ENCODE data around the gene HLA-F.

DNA sequence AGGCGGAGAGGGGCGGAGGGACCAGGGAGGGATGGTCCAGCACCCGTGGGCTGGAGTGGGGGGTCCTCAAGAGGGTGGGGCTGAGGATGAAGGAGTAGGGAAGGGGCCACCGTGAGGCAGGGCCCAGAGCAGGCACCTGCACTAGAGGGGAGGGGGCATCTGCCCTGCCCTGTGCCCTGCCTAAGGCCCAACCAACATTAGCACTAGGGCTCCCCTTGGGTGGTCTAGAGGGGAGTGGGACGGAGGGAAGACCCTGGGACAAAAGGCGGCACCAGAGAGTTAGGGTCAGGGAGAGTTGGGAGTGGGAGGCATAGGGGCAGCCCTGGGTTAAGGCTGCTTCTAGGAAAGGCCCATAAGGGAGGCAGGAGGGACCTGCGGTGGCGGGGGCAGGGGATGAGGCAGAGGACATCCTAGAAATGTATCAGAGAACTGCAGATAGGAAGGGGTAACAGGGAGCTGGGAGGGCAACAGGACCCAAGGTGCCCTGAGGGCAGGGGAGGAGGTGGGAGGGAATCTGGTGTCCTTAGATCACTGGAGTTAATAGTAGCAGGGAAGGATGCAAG lies 24.5 kb downstream of the HLA-F start:
- TF ChIP-seq RBAK (tag by site-specific recombination; IDR thresholded peaks at IDR 0.05): no peak
- no peak for TF ChIP-seq SETDB1 (IDR thresholded peaks at IDR 0.05; ENCODE audit: insufficient read length, low read length)
- TF ChIP-seq, protein P1, sequence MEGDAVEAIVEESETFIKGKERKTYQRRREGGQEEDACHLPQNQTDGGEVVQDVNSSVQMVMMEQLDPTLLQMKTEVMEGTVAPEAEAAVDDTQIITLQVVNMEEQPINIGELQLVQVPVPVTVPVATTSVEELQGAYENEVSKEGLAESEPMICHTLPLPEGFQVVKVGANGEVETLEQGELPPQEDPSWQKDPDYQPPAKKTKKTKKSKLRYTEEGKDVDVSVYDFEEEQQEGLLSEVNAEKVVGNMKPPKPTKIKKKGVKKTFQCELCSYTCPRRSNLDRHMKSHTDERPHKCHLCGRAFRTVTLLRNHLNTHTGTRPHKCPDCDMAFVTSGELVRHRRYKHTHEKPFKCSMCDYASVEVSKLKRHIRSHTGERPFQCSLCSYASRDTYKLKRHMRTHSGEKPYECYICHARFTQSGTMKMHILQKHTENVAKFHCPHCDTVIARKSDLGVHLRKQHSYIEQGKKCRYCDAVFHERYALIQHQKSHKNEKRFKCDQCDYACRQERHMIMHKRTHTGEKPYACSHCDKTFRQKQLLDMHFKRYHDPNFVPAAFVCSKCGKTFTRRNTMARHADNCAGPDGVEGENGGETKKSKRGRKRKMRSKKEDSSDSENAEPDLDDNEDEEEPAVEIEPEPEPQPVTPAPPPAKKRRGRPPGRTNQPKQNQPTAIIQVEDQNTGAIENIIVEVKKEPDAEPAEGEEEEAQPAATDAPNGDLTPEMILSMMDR (tag by site-specific recombination; IDR thresholded peaks at IDR 0.05): no peak
- TF ChIP-seq ZNF133 (tag by site-specific recombination; IDR thresholded peaks at IDR 0.05): no peak
- TF ChIP-seq ZNF707 (tag by site-specific recombination; IDR thresholded peaks at IDR 0.05): no peak
- TF ChIP-seq, protein P2, sequence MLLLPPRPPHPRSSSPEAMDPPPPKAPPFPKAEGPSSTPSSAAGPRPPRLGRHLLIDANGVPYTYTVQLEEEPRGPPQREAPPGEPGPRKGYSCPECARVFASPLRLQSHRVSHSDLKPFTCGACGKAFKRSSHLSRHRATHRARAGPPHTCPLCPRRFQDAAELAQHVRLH (tag by site-specific recombination; IDR thresholded peaks at IDR 0.05): no peak
- TF ChIP-seq, protein P3, sequence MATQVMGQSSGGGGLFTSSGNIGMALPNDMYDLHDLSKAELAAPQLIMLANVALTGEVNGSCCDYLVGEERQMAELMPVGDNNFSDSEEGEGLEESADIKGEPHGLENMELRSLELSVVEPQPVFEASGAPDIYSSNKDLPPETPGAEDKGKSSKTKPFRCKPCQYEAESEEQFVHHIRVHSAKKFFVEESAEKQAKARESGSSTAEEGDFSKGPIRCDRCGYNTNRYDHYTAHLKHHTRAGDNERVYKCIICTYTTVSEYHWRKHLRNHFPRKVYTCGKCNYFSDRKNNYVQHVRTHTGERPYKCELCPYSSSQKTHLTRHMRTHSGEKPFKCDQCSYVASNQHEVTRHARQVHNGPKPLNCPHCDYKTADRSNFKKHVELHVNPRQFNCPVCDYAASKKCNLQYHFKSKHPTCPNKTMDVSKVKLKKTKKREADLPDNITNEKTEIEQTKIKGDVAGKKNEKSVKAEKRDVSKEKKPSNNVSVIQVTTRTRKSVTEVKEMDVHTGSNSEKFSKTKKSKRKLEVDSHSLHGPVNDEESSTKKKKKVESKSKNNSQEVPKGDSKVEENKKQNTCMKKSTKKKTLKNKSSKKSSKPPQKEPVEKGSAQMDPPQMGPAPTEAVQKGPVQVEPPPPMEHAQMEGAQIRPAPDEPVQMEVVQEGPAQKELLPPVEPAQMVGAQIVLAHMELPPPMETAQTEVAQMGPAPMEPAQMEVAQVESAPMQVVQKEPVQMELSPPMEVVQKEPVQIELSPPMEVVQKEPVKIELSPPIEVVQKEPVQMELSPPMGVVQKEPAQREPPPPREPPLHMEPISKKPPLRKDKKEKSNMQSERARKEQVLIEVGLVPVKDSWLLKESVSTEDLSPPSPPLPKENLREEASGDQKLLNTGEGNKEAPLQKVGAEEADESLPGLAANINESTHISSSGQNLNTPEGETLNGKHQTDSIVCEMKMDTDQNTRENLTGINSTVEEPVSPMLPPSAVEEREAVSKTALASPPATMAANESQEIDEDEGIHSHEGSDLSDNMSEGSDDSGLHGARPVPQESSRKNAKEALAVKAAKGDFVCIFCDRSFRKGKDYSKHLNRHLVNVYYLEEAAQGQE (tag by site-specific recombination; IDR thresholded peaks at IDR 0.05): no peak
- TF ChIP-seq ZNF274 (IDR thresholded peaks at IDR 0.05; ENCODE audit: low read length): no peak
- no peak for TF ChIP-seq ZNF274 (tag by site-specific recombination; IDR thresholded peaks at IDR 0.05; ENCODE audit: borderline replicate concordance)
- no peak for TF ChIP-seq ZNF701 (tag by site-specific recombination; IDR thresholded peaks at IDR 0.05)
- TF ChIP-seq ZNF510 (tag by site-specific recombination; IDR thresholded peaks at IDR 0.05; ENCODE audit: insufficient replicate concordance): no peak
- no peak for TF ChIP-seq ZFP3 (tag by site-specific recombination; IDR thresholded peaks at IDR 0.05; ENCODE audit: low read depth)
- no peak for TF ChIP-seq ZNF629 (tag by site-specific recombination; IDR thresholded peaks at IDR 0.05)
